ENCODE measurements around the gene SHC3.

Gene SHC3

DNA sequence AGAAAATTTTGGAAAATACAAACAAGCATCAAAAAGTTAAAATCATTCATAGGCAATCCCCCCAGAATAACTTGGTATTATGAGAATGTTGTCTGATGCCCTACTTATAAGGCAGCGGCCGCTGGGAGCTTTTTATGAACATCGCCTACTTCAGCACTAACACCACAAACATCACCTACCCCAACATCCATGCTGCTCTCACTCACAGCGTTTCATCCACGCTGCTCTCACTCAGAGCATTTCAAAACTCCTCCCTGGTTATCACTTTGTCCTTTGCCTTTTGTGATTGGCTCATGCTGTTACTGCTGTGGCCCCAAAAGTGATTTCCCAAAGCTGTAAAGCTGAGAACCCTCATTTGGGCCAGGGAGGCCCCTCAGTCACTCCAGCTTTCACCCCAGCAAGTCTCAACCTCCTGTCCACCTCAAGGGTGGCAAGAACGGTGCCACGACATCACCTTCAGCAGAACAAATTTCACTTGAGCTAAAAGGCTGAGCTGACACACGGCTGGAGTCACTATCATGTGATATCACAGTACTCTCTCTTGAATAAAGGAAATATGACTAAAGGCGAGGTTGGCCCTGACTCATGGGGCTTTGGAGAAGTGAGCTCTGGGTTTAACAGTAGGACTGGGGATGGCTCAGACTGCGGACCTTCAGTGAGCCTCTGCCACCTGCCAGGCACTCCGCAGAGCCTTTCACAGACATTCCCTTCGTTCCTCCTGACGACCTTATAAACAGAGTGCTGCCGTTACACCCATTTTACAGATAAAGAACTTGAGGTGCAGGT is 25.2 kb downstream of the SHC3 start:
- no peak for DNase-seq

DNA sequence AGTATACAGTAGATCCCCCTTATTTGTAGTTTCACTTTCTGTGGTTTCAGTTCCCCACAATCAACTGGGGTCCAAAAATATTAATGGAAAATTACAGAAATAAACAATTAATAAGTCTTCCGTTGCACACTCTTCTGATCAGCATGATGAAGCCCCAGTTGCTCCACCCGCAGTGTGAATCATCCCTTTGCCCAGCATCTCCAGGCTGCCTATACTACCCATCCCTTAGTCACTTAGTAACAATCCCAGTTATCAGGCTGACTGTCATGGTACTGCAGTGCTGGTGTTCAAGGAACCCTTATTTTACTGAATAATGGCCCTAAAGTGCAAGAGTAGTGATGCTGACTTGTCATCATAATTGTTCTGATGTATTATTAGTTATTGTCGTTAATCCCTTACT is 28.9 kb downstream of the SHC3 start:
- no peak for DNase-seq

DNA sequence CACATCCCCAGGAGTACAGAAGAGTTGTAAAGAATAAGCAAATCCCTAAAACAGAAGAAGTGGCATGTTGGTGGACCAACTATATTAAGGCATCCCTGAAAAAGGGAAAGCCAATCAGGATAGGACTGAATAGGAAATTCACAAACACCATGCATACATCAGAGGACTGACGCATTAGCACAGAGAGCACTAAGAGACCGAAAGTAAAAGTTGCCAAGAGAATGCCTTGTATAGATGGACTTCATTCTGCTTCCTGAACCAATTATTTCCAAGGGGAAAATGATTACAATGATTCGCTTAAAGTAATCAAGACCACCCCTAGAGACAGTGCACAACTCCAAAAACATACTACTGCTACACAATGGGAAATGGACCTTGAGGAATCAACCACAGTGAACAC is 33.5 kb downstream of the SHC3 start:
- no peak for DNase-seq

DNA sequence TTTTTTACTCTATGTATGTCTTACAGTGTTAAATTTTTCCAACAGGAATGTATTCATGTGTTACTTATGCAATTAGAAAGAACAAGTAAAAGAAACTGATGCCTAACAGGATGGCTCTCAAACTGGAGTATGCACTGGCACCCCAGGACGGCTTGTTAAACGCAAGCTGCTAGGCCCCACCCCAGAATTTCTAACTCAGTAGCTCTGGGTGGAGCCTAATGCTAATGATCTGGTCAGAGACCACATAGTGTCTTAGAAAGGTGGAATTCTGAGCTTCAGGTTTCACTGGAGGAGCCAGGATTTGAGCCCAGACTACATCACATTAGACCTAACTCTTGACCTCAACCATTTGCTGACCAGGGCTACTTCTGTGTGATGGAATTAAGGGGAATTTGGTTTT is 34.4 kb downstream of the SHC3 start:
- no peak for DNase-seq

DNA sequence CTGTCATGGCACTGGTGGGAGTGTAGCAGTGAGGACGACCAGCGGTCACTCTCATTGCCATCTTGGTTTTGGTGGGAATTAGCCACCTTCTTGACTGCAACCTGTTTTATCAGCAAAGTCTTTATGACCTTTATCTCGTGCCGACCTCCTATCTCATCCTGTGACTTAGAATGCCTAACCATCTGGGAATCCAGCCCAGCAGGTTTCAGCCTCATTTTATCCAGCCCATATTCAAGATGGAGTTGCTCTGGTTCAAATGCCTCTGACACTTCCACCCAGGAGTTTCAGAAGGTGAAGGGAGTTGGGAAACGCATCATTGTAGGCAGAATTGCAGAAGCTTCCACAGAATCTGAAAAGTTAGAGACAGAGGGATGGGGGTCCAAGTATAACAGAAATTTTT is 35.4 kb downstream of the SHC3 start:
- no peak for DNase-seq

DNA sequence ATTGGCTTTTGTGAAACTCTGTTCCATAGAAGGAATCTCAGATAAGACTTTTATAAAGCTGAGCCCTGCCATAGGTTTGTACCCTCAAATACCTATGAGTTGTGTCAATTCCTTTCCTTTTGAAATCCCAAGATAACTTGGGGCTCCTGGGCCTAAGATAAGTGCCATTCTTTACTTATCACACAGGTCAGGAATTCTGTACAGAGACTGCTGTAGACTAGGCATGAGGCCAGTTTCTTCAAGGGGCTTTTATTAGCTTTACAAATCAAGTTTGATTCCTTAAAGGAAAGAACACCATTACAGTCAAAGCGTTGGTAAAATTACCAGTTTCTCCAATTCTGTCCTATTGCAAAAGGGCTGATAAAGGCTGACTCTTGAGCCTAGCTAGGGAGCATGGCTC is 39.2 kb downstream of the SHC3 start:
- no peak for DNase-seq

DNA sequence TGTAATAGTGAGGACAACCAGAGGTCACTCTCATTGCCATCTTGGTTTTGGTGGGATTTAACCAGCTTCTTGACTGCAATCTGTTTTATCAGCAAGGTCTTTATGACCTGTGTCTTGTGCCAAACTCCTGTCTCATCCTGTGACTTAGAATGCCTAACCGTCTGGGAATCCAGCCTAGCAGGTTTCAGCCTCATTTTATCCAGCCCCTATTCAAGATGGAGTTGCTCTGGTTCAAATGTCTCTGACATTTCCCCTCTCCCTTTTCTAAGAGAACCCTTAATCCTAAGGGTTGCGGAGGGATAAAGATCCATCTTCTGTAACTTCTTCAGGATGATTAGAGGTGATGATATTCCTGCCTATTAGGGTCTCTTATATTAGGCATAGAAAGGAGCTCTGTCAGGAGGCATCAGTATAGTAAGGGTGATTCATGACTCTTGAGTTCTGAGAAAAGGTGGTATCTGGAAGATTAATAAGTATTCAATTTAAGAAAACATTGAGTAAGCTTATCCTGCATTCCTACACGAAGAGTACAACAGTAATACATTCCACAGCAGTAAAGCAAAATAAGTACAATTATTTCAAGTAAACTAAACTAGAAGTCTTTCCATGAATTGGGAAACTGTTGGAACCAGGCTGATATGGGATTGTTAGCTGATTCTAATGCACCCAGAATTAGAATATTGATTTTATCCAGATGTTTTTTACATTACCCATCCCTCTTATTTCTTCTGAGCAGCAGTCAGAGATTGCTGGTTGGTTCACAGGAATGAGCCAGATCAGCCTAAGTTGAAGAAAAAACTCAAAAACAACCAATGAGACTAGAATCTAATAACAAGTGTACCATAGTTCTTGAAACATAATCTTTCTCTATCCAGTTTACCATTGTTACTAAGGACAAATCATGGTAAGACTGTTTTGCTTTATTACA is 39.9 kb downstream of the SHC3 start:
- DNase-seq, result no peak

DNA sequence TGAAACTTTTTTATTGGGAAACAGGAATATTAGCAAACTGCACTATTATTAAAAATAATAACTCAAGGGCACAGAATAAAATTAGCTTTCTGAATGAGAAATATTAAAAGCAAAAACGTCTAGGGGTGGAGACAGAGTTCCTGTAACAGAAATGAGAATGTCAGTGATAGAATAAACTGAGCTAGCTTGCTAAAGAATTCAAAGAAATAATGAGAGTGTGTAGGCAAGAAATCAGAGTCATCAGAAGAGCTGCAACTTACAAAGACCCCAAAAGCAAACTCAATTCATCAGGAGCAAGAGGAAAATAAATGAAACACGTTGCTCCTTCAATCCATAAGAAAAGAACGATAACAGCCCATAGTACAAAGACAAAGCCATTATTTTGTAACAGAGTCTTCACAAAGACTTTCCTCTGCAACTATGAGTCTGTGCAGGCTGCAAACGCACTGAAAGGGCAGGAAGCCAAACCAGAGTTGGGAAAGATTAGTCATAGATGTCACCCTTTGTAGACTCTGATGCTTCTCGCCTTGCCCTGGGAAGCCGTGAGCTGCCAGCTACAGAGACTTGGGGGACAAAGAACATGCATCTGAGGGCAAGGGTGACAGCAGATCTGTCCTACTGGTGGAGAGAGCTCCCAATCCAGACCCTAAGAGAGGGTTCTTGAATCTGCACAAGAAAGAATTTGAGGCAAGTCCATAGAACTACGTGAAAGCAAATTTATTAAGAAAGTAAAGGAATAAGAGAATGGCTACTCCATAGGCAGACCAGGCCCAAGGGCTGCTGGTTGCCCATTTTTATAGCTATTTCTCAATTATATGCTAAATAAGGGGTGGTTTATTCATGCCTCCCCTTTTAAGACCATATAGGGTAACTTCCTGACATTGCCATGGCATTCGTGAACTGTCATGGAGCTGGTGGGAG is 40.8 kb downstream of the SHC3 start:
- no peak for DNase-seq

DNA sequence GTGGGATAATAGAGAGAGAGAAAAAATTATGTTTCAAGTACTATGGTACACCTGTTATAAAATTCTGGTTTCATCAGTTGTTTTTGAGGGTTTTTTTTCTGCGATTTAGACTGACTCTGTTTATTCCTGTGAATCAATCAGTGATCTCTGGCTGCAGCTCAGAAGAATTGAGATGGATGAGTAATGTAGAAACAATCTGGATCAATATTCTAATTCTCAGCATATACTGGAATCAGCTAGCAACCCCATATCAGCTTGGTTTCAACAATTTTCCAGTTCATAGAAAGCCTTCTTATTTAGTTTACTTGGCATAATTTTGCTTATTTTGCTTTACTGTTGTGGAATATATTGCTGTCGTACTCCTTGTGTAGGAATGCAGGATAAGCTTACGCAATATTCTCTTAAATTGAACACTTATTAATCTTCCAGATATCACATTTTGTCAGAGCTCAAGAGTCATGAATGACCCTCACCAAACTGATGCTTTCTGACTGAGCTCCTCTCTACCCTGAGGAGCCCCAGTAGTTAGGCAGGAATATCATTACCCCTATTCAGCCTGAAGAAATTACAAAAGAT is 42.9 kb downstream of the SHC3 start:
- no peak for DNase-seq

DNA sequence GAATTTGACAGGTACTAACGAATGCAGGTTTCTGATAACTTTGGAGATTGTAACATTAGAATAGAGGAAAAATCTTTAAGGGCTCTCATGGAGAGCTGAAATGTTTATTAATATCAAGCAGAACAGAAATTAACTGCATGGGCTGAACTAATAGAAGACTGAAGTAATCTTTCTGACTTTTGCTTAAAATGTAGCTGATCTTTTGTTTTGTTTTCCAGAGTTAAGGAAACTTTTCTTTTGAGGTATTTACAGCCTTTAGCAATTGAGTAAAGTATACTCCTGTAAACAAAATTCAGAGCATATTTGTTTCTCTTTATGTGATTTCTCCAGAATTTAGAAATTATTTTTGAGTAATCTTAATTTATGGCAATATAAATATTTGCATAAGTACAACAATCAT is 43.9 kb downstream of the SHC3 start:
- no peak for DNase-seq

DNA sequence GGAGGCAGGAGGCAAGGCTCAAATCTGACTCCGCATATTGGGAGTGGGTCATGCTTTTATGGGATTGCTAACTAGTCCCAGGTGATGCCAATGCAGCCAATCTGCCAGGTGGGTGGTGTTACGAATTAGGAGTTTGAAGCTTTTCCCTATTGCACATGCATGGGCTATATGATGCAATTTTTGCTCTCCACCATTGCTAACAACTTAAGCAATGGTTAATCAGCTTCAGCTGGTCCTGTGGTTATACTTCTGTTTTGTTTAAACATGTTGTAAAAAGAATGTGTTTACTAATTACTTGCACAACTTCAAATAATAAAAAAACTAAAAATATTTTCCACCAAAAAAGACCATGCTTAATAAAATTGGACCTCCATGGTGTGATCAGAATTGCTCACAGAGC is 55.7 kb downstream of the SHC3 start:
- no peak for DNase-seq

DNA sequence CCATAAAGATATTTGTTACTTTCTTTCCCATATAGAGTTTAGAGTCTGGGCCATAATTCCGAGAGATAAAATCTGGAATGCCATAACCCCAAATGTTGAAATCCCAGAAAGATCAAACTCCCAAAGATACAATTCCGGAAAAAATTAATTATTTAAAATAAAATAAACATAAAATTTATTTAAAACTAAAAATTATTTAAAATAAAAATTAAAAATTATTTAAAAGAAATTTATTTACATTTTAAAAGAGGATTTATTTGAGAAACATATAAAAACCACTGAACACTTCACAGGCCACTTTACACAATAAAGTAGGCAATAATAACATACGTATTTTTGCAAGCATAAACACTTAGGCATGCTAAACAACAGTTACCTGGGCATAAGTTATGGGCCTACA is 57.9 kb downstream of the SHC3 start:
- no peak for DNase-seq

DNA sequence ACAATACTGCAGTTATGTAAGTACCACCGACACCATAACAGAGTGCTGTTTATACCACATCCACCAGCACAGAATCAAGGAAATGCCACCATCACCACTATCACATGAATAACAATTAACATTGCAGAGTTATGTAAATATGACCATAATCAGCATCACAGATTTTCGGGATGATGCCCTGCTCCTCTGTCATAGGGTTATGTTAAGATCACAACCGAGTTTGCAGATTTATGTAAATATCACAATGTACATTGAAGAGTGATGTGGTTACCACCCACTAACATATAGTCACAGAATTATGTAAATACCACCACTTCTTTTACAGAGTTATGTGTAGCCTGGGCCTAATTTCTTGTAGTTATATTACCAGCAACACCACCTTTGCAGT is 61.8 kb downstream of the SHC3 start:
- DNase-seq, result no peak

DNA sequence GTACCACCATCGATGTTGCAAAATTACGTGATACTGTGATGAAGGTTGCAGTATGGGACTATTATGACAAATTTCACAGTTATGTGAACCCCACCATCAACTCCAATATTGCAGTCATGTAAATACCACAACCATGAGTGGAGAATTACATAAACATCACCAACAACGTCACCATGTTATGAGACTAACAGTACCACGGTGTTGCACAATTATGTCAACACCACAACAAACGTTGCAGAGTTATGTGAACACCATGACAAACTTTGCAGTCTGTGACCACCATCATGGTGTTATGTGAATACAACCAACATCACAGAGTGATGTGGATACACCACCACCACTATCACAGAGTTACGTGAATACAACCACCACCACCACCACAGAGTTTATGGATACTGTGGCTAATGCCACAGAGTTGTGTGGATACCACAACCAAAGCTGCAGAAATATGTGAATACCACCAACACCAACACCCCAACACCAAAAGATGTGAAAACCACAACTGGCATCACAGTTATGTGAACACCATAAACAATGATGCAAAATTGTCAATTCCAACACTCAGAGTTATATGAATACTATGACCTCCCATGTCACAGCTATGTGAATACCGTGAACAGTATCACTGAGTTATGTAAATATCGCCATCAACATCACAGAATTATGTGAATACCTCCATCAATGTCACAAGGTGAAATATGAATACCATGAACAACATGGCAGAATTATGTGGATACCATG is 62.4 kb downstream of the SHC3 start:
- DNase-seq, result no peak

DNA sequence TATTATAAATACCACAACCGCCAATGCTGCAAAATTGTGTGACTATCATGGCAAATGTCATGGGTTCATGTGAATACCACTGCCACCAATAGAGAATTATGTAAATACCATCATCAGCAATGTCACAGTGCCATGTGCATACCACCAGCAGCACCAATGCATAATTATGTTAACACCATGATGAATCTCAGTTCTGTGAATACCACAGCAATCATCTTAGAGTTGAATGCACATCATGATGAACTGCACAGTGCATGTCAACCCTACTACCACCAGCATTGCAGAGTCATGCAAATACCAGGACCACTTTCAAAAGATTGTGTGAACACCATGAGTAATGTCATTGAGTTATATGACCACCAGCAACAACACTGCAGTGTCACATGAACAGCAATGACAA is 63.2 kb downstream of the SHC3 start:
- no peak for DNase-seq

DNA sequence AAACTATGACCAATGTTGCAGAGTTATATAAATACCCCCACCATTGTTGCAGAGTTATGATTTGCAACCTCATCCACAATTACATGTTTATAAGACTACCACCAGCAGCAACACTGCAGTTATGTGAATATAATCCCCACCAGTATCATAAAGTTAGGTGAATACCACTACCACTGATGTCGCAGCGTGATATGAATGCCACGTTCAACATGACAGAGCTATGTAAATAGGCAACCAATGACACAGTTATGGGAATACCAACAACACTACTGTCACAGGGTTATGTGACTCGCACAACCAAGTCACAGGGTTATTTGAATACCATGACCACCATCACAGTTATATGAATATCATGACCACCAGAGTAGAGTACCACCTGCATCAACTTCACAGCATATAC is 63.9 kb downstream of the SHC3 start:
- no peak for DNase-seq

DNA sequence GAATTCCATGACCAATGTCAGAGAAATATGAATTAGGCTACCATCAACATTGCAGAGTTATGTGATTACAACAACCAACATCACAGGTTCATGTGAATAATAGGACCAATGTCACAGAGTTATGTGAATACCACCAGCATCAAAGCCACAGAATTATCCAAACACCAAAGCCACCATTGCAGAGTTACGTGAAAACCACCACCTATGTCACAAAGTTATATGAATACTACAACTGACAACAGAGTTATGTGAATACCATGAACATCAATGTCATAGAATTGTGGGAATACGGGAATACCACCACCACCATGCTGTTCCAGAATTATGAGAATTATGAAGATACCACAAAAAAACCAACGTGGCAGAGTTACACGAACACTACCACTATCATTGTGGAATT is 64.8 kb downstream of the SHC3 start:
- no peak for DNase-seq

DNA sequence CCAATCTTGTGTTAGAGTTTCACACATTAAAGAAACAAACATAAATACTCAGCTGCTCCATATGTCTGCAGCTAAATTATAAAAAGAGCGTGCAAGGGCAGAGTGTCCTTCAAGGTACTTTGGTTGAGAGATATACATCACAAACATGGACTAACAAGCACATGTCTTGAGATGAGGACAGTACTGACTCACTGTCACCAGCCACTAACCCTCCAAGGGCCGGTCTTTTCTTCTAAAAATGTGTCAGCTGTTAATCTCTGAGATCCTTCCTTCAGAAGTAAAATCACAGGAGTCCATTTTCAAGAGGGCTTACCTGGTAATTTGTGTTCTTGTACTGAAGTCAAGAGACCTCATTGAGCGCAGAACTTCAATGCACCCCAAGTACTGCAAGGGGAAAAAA is 66.4 kb downstream of the SHC3 start:
- DNase-seq, result no peak

DNA sequence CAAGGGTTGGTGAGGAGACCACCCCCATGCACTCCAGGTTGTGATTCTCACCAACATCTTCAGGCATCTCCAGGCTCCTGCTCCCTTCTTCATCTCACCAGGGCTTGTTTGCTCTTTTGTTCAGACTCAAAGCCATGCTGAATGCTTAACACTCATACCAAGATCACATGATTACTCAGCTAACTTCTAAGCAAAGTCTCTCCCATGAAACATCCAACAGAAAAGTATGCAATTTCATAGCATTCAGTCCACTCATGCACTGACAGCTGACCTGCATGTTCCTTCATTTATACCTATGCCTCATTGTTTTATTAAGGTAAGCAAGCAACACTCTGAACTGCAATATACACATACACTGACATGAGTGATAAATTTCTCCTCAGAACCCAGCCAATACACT is 69.0 kb downstream of the SHC3 start:
- DNase-seq, result no peak

DNA sequence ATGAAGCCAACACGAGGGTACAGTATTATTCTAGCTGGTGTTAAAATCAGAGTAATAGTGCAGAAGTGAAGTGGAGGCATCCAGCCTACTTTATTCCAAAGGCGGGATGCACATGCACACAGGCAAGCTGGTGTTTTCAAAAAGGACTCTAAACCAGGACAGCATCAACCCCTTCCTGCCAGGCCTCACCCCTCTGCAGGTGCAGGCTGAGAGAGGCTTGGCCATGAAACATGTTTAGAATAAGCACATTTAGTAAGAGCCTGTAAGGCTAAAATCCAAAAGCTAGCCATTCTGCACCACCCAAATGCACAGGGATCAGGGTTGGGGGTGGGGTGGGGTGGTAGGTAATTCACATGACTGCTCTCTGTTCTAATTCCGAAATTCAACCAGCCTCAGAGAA is 71.2 kb downstream of the SHC3 start:
- no peak for DNase-seq

DNA sequence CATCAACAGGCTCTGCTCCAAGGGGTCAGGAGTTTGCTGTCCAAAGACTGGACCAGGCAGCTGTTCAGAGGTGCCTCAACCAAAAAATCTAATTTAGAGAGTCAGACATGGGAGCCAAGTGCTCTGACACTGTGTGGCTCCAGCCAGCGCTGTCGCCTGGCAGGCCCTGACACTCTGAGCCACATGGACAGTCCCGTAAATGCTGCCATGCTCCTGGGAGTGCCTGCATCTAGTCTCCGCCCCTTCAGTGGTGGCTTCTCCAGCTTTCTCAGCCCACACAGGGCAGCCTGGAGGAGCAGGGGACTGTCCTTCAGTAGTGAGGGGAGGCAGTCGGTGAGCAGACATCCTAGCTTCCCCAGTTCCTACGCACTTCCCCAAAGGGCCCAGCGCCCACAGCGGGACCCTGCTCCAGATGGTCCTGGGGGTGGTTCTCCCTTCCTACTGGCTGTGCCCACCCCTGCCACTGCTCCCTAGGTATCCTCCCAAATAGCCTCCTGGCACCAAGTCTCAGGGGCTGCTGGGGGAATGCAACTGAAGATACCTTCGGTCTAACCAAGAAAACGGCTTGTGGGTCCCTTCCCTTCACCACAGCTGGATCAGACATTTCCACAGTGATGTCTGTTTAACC is 72.3 kb downstream of the SHC3 start:
- no peak for DNase-seq

DNA sequence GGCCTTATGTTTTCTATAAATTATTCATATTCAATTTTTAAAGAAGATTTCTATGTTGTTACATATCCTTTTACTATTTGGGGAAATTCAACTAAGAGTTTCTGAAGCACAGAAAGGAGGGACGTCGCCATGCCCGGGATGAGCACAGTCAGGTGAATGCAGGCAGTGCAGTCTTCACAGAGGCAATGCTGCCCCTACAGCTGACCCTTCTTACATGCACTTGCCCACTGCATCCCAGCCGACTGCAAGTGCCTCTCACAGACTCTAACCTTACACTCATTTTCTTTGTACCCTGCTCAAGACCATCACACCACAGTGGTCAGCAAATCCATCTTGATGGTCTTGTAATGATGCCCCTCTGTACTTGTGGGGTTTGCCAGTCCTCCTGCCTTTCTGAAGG is 73.8 kb downstream of the SHC3 start:
- no peak for DNase-seq
